GM19328 (cell line): ENCODE measurements around the gene PLK2.

Experiments used
- ATAC-seq: cut with Tn5 transposase; IDR thresholded peaks from one replicate; pipeline ENCODE4 v1.9.1; 2021; ENCODE audit warnings: mild to moderate bottlenecking, moderate library complexity; ENCODE audit not compliant: unreplicated experiment

PLK2 gene

DNA sequence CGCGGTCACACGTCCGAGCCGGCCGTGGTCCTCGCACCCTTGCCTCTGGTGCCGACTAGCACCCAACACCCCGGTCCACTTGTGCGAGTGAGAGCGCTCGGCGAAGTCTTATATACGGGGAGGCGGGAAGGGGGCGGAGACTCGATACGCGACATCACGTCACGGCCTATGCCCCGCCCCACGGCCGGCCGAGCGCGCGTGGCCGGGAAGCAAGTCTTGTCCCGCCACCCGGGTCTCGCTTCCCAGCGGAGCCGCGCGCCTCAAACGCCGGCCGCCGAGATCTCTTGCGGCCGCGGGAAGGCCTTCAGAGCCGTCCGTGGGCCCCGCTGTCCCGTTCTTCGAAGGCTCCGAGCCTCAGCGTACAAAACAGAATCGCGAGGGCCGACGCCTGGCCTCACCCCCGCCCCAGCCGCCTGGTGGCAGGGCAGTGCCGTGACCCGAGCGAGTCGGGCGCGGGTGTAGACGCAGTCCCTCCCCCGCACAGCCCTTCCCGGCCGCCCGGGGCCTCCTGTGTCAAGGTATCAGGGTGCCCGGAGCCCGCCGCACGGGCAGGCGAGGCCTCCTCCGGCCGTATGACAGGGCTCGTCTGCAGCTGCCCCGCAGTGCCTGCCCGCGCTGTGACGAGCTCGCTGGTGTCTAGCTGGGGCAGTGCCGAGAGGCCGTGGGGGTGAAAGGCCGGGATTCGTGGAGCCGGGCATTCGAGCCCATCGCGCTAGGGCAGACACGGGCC, at the start of gene PLK2:
Gene PLK2, minus strand, starts transcription at position 85 of the 730 bp plus-strand sequence. CDS start 127 bp downstream, outside the sequence.
- peak; percentile 77 for ATAC-seq

- no peak for ATAC-seq
Measured at GRCh38 chr5:58507715-58508114, 47.8 kb upstream of the PLK2 start.

GRCh38 chr5:58505971-58506640, 46.2 kb upstream of the PLK2 start:
- ATAC-seq: peak; percentile 77

- ATAC-seq: no peak
Measured at GRCh38 chr5:58505502-58505901, 45.6 kb upstream of the PLK2 start.

DNA sequence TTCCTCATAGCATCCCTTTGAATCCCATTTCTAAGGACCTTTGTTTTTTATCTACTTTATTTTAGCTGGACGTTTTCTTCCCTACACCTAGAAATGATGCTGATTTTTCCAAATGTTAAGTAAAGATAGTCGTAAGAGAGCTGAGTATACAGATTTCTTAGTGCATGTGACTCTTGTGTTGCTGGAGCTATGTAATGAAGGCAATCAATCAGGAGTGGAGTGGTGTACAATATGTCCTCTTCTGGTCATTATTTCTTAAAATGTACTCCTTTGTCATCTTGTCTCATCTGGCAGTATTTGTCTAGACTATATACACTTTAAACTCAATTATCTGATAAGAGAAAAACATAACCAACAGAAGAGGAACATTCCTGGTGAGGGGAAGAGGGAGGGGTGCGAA, 44.9 kb upstream of the PLK2 start:
- ATAC-seq: no peak

DNA sequence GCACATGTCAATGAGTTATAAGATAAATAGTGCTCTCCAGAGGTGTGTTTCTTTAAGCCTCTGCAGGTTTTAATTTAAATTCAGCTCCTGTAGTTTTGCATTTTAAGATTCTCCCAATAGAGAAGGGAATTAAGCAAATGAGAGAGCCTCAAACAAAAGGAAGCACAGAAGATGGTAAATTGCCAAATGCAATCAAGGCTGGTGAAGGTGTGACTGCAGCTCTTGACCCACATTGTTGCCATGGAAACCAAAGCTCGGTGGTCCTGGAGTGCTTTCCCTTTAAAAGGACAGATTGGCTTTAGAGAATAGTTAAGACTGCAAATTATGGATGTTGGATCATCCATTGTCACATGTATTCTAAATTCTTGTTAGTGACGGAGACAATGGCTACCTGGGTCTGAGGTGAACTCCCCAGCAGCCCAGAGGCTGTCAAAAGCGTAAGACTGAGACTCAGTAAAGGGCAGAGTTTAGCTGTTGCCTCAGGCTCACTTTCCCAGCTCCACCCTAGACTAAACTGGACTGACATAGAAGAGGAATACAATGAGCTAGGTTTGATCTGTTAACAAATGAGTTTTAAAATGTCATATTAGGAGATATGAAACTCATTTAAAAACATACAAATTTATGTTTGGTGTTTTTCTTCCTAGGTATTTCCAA, 43.6 kb upstream of the PLK2 start:
- no peak for ATAC-seq

DNA sequence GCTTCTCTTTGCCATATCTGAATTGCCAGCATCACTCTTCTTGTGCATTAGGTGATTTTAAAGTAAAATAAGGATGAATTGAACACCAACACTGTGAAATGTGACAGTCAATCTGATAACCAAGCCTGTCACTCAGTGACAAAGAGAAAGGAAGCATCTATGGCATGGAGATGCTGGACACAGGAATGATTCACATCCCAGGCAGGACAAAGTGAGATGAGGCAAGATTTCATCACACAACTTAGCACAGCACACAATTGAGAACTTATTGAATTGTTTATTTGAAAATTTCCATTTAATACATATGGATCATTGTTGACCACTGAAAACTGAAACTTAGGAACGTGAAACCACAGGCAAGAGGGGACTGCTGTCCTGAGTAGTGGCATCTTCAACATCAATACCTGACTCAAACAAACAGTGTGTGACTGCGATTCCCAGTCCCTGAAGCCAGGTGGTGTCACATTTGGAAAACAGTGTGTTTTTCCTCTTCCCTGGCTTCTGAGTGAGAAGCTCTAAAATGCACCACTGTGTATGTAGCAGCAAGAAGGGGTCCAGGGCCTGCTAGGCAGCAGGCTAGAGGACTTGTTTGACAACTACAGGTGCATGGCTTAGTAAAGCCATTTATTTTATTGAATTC, 42.0 kb upstream of the PLK2 start:
- no peak for ATAC-seq

GRCh38 chr5:58499941-58500340, 40.1 kb upstream of the PLK2 start:
- ATAC-seq: no peak

DNA sequence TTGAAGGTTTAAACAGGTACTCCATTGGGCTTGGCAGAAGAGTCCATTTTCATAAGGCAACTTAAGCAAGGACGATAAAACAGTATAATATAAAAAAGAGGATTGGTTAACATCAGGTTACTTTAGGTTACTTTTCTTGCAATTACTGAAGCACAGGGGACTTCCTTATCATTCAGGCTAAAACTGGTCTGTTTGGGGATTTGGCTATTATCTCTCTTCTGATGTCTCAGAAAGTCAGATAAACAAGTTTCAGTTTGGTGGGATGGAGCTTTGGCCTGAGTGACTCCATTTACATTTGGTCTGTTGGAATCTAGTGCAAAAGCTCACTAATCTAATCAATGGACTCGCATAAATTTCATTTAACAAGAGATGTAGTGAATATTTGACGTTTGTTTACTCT, 39.3 kb upstream of the PLK2 start:
- no peak for ATAC-seq

DNA sequence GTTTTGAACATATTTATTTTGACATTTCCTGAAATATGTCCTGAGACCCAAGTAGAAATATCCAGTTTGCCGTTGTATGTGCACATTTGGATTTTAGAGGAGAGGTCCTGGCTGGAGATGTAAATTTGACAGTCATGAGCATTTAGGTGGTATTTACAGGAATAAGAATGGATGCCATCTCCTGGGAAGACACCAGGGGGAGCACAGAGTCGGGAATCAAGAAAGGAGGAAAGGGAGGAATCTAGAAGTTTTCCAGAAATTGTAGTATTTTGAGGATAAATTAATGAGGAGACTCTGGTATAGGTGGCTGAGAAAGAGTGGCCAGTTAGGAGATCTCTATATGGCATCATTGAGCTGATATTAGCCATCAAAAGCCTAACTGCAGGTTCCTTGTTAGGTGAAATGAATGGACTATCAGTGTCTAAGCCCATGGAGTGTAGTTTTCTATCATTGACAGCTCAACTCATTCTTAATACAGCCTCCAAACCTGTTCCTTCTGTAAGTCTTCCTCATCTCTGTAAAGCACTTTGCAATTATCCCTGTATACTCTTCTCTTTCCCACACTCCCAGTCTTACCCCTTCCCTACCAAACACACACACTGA, 38.6 kb upstream of the PLK2 start:
- no peak for ATAC-seq

- ATAC-seq: no peak
Measured at GRCh38 chr5:58497921-58498320, 38.0 kb upstream of the PLK2 start.

- ATAC-seq: no peak
Measured at GRCh38 chr5:58497386-58497785, 37.5 kb upstream of the PLK2 start.

GRCh38 chr5:58496488-58496887, 36.6 kb upstream of the PLK2 start:
- ATAC-seq: no peak

- no peak for ATAC-seq
Measured at GRCh38 chr5:58493141-58493540, 33.3 kb upstream of the PLK2 start.

GRCh38 chr5:58491216-58491892, 31.5 kb upstream of the PLK2 start, which contains the start of gene GAPT:
GAPT (plus strand) TSS chr5:58491435; CDS start chr5:58494537, 3,102 bp downstream.
- ATAC-seq: peak; percentile 72

- ATAC-seq: peak; percentile 54
Measured at GRCh38 chr5:58490402-58491050, 30.6 kb upstream of the PLK2 start.

DNA sequence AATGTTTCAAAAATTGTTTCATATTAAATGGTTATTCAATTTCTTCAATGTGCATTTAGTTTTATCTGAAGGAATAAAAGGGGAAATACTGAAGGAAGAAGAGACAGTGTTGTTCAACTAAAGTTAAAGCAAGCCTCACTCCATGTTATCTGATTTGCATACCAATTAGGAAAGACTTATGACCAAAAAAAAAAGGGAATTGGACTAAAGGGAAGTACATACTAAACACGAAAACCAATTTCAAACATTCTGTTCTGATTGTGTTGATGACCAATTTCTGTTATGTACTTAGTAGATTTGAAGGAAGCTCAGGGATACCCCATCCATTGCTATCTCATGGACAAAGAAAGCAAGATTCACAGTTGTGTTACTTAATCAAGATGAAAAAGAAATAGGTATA, 26.4 kb upstream of the PLK2 start:
- ATAC-seq: no peak

- no peak for ATAC-seq
Measured at GRCh38 chr5:58484505-58484904, 24.6 kb upstream of the PLK2 start.

DNA sequence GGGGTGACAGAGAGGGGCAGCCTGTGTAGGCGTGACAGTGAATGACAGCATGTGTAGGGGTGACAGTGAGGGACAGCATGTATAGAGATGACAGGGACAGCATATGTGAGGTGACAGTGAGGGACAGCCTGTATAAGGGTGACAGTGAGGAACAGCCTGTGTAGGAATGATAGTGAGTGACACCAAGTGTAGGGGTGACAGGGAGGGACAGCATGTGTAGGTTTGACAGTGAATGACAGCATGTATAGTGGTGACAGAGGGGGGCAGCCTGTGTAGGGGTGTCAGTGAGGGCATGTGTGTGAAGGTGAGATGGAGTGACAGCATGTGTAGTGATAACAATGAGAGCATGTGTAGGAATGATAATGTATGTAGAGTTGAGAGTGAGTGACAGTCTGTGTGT, 22.6 kb upstream of the PLK2 start:
- ATAC-seq: no peak

DNA sequence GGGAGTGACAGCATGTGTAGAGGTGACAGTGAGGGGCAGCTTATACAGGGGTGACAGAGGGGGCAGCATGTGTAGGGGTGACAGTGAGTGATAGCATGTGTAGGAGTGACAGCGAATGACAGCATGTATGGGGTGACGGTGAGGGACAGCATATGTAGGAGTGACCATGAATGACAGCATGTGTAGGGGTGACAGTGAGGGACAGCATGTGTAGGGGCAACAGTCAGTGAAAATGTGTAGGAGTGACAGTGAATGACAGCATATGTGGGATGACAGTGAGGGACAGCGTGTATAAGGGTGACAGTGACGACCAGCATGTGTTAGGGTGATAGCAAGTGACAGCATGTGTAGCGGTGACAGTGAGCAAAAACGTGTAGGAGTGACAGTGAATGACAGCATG, 21.9 kb upstream of the PLK2 start:
- ATAC-seq: no peak
